HG02938 (cell line): ENCODE results near the gene BMI1.

Source experiments
- ATAC-seq: cut with Tn5 transposase; IDR thresholded peaks from one replicate; pipeline ENCODE4 v1.9.1; 2021; ENCODE audit warnings: mild to moderate bottlenecking, moderate library complexity; ENCODE audit not compliant: unreplicated experiment

Gene BMI1

DNA sequence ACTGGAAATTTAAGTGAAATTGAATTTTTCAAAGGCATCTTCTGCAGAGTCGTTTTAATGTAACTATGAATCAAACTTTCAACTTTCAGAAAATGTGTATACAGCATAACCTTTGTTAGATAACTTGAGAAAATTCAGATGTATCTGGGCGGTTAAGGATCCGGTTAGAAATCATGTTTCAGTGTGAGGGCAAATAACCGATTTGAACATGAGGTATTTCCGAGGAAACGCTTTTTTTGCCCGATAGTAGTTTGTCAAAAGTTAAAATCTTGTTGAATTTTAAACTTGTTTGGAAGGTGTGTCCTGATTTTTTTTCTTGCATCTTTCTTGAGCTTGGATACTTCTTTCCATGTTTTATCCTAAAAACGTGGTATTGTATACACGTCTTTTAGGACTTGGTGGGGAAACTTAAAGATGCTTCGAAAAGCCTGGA lies 1.3 kb upstream of the BMI1 start:
- no peak for ATAC-seq

GRCh38 chr10:22319980-22320558 lies 830 bp upstream of the BMI1 start:
- no peak for ATAC-seq

DNA sequence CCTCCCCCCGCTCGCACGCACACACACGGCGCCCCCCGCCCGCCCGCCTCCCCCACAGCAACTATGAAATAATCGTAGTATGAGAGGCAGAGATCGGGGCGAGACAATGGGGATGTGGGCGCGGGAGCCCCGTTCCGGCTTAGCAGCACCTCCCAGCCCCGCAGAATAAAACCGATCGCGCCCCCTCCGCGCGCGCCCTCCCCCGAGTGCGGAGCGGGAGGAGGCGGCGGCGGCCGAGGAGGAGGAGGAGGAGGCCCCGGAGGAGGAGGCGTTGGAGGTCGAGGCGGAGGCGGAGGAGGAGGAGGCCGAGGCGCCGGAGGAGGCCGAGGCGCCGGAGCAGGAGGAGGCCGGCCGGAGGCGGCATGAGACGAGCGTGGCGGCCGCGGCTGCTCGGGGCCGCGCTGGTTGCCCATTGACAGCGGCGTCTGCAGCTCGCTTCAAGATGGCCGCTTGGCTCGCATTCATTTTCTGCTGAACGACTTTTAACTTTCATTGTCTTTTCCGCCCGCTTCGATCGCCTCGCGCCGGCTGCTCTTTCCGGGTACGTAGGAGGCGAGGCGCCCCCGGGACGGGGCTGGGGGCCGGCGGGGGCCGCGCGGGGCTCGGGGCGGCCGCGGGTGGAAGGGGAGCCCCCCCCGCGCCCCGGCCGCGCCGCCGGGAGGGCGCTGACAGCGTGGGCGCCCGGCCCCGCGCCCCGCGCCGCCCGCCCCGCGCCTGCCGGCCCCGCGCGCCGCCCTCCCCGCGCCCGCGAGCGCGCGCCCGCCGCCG lies 441 bp downstream of the BMI1 start:
- no peak for ATAC-seq

GRCh38 chr10:22321924-22322640 lies 1.2 kb downstream of the BMI1 start:
- ATAC-seq, result no peak

GRCh38 chr10:22322641-22323160 lies 1.8 kb downstream of the BMI1 start:
- ATAC-seq, result no peak

DNA sequence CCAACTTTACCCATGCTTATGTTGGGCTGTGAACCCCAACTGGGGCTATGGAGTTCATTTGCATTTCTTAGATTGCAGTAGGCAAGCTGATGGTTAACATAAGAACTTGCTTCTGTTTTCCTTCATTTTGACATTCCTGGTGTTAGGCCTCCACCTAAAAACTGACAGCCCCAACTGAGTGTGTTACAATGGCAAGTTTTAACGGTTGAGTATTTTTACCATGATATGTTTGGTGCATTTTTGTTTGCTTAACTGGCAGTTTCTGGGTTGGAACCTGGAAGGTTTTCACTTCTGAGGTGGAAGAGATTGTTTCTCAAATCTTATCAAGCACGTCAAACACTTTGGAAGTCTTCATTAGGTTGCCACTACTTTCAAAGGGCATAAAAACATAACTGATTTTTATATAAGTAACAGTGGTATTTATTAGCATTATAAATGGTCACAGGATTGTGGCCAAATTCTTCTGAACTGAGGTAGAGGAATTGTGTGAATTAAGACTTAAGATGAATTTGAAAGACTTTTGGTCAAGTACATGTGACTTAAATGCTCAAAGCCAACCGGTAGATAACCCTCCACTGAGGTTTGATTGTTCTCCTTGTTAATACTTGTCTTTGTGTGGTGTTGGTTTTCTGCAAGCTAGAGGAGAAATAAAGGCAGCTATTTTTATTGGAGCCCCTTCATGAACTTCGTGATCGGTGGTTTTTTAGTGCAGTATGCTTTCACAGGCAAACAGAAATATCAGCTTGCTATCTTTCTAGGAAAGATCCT lies 2.8 kb downstream of the BMI1 start:
- no peak for ATAC-seq

GRCh38 chr10:22324413-22324812 lies 3.5 kb downstream of the BMI1 start:
- ATAC-seq, result no peak

DNA sequence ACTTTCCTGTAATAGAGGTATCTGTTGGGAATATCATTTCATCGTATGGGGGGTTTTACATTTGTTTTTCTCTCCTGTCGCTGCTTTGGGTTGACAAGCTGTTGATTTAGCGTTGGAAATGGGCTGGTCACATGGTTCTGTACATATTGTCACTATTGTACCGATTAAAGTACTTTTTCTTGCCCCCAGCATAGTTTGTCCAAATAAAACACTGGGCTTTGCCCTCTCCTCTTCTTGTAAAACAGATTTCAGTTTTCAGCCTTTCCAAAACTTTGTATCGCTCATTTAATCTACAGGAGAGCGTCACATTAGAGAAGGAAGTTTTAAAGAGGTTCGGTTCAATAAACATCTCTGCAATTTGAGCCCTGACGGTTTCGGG lies 4.0 kb downstream of the BMI1 start:
- no peak for ATAC-seq

DNA sequence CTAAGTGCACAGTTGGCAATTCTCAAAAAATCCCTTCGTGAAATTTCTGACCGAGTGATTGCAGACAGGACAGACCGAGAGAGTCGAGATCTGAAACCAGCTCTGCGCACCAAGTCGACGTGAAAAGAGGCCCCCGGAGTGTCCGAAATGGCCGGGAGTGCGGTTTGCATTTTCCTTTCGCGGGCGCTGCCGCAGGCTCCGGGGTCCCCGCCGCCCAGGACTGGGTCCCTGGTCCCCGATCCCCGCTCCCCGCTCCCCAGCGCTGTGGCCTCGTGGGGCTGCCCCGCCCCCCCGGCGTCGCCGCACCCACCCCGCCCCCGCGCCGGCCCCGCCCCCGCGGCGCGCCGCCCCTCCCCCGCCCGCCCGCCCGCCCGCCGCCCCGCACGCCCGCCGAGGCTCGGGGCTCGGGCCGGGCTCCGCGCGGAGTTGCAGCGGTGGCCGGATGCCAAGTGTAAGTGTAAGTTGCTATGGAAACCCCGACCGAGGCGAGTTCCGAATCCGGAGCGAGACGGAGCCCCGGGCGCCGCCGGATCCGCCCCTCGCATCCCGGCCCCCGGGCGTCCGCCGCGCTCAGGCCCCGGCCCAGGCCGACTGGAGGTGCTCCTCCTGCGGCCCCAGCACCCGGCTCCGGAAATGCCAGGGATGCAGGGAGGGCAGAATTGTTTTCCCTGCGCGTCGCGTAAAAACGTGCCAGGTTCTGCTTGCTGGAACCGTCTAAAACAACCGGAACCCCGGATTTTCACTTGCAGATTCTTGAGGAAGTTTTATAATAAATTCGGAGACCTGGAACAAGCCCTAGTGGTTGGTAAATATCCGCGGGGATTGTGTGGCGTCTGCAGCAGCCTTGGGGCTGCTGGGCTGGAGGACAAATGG lies 4.6 kb downstream of the BMI1 start:
- ATAC-seq, result peak; percentile 36

GRCh38 chr10:22326145-22326702 lies 5.3 kb downstream of the BMI1 start:
- no peak for ATAC-seq

DNA sequence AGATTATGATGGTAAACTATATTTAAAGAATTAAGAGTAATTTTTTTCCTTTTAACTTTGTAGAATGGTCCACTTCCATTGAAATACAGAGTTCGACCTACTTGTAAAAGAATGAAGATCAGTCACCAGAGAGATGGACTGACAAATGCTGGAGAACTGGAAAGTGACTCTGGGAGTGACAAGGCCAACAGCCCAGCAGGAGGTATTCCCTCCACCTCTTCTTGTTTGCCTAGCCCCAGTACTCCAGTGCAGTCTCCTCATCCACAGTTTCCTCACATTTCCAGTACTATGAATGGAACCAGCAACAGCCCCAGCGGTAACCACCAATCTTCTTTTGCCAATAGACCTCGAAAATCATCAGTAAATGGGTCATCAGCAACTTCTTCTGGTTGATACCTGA lies 8.3 kb downstream of the BMI1 start:
- ATAC-seq, result no peak

- no peak for ATAC-seq
Measured at GRCh38 chr10:22332116-22332692, 11.3 kb downstream of the BMI1 start.

GRCh38 chr10:22333167-22333974 lies 12.5 kb downstream of the BMI1 start:
- ATAC-seq, result no peak

DNA sequence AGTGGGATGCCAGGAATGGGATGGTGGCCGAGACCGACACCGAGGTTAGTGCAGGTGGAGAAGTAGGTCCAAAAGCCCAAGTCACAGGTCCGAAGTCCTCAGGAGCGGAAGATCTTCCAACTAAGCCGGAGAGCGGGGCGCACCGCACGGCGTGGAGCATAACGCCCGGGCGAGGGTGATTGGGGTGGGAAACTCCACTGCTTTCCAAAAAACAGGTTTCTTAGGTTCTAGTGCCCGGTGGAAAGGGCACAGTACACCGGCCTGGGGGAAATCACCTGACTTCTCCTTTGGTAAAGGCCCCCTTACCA lies 13.0 kb downstream of the BMI1 start:
- no peak for ATAC-seq

DNA sequence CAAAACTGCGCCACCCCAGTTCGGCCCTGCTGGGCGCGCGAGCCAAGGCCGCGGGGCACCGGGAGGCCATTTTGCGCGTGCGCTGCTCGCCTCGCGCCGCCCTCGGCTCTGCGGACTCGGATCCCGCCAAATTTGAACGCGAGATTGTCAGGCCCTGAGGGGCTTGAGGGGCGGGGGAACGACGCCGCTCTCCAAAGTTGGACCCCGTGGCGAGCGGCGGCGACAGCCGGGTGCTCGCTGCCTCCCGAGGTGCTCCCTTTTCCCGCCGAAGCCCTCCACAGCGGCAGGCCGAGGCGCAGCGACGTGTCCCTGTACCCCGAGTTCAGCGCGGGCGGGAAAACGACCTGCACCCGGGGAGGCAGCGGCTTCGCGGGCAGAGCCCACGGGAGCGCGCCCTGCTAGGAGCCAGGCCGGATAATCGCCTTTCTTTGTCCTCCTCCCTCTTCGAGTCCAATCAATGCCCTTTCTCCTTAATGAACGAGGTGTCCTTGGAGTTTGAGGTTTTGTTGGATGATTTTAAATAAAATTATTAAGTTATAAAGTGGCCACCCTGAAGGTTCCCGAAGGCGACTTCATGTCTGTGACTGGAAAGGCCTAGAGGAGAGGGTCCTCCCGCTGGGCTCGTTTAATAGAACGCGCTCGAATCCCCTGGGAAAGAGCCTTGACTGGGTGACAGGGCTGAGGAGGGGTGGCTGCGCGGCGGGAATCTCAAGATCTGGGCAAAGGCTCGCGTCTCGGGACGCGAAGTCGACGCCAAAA lies 13.7 kb downstream of the BMI1 start:
- no peak for ATAC-seq

GRCh38 chr10:22335173-22335933 lies 14.5 kb downstream of the BMI1 start:
- peak; percentile 66 for ATAC-seq

DNA sequence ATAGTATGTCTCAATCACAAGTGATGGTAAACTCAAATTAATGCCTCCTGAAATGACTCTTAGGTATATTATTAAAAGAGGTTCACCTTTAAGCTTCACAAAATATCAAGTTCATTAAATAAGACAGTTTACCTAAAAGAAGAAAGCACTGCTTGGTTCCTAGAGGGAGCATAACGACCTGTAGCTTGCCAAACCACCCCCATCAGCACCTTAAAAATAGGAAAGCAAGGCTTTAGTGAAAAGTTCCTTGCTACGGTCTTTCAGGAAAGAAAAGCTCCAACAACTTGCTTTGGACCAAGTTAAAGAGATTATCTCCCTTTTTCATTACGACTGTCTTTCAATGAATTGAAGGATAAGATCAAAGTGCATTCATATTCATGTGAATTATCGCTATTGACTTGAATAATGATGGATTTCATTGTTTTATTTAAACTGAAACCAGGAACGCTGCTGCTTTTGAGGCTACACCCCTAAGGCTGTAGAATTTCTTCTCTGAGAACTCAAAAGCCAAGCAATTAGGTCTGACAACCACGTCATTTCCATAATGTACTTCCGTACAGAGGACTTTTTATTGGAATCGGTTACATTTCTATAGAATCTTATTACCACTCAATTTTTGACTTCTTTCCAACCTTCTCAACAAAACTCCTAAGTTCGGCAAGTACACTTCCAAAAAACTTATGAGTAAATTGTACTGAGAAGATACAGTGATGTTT lies 17.4 kb downstream of the BMI1 start:
- no peak for ATAC-seq
